WTC11 (cell line): Measurements from ENCODE around the gene COL26A1. TPM values are rescaled to one million over a fixed set of nuclear protein-coding genes. Genes with fewer than 3 reads are reported as not detected.

Source experiments
- ATAC-seq: fragments of 200-7000 bp; cut with Tn5 transposase; 2 replicates; pipeline ENCODE4 v1.10.0; 2021; ENCODE audit warnings: mild to moderate bottlenecking, moderate library complexity
- CTCF ChIA-PET: fragments of 300-600 bp; sonication (Branson Sonifier 250); formaldehyde crosslinking; loops from one replicate; lab custom pipeline; 2021; ENCODE audit warnings: antibody characterized with exemption; lab: Charles Lee
- POLR2A ChIA-PET: fragments of 350-600 bp; sonication (Branson Sonifier 250); formaldehyde crosslinking; loops from one replicate; lab custom pipeline; 2021; ENCODE audit warnings: antibody characterized with exemption; lab: Charles Lee
- DNase-seq: peaks from one replicate; pipeline ENCODE4 v3.0.0; 2021; ENCODE audit warnings: low spot score
- H3K27ac Mint-ChIP-seq: 2 replicates; pipeline ENCODE4 v1.8.0; 2021; ENCODE audit warnings: mixed read lengths
- H3K27me3 Mint-ChIP-seq: 2 replicates; pipeline ENCODE4 v1.8.0; 2021; ENCODE audit warnings: low read depth, mild to moderate bottlenecking, moderate library complexity, mixed read lengths
- H3K36me3 Mint-ChIP-seq: 2 replicates; pipeline ENCODE4 v1.8.0; 2021; ENCODE audit warnings: mixed read lengths
- H3K4me1 Mint-ChIP-seq: 2 replicates; pipeline ENCODE4 v1.8.0; 2022; ENCODE audit warnings: mixed read lengths
- H3K4me3 Mint-ChIP-seq: 2 replicates; pipeline ENCODE4 v1.8.0; 2021; ENCODE audit warnings: mild to moderate bottlenecking, moderate library complexity, mixed read lengths
- H3K9me3 Mint-ChIP-seq: 2 replicates; pipeline ENCODE4 v1.8.0; 2021; ENCODE audit warnings: mixed read lengths
- ATF2 ChIP-seq: sonication (generic); formaldehyde crosslinking; IDR thresholded peaks from 2 replicates; pipeline ENCODE4 v1.8.1; 2022; ENCODE audit warnings: low read depth, missing genetic modification reagents, borderline replicate concordance
- CREB1 ChIP-seq: sonication (generic); formaldehyde crosslinking; IDR thresholded peaks from 2 replicates; pipeline ENCODE4 v1.8.0; 2023; ENCODE audit warnings: mild to moderate bottlenecking, missing genetic modification reagents
- GTF2I ChIP-seq: fragments of 250-450 bp; sonication (Bioruptor Pico); conservative IDR thresholded peaks from 2 replicates; pipeline ENCODE4 v1.4.0; 2021; ENCODE audit warnings: mild to moderate bottlenecking
- HMGXB4 ChIP-seq: sonication (generic); formaldehyde crosslinking; IDR thresholded peaks from 2 replicates; pipeline ENCODE4 v1.8.1; 2023; ENCODE audit warnings: mild to moderate bottlenecking, moderate library complexity, missing genetic modification reagents
- IRF1 ChIP-seq: sonication (generic); formaldehyde crosslinking; IDR thresholded peaks from 2 replicates; pipeline ENCODE4 v1.8.0; 2023; ENCODE audit warnings: missing genetic modification reagents
- MYBL2 ChIP-seq: sonication (generic); formaldehyde crosslinking; IDR thresholded peaks from 2 replicates; pipeline ENCODE4 v1.8.1; 2023; ENCODE audit warnings: mild to moderate bottlenecking, moderate library complexity, missing genetic modification reagents
- NFE2L1 ChIP-seq: sonication (generic); formaldehyde crosslinking; IDR thresholded peaks from 2 replicates; pipeline ENCODE4 v1.8.1; 2023; ENCODE audit warnings: missing genetic modification reagents
- NR2C2 ChIP-seq: sonication (generic); formaldehyde crosslinking; IDR thresholded peaks from 2 replicates; pipeline ENCODE4 v1.8.0; 2022; ENCODE audit warnings: mild to moderate bottlenecking, missing genetic modification reagents
- OVOL2 ChIP-seq: fragments of 250-450 bp; sonication (Bioruptor Pico); IDR thresholded peaks from 2 replicates; pipeline ENCODE4 v1.9.0; 2021; ENCODE audit warnings: mild to moderate bottlenecking, borderline replicate concordance
- PREB ChIP-seq: sonication (generic); formaldehyde crosslinking; IDR thresholded peaks from 2 replicates; pipeline ENCODE4 v1.8.1; 2022; ENCODE audit warnings: mild to moderate bottlenecking, missing genetic modification reagents, moderate library complexity, borderline replicate concordance
- RELA ChIP-seq: sonication (generic); formaldehyde crosslinking; IDR thresholded peaks from 2 replicates; pipeline ENCODE4 v1.8.1; 2022; ENCODE audit warnings: missing genetic modification reagents, mild to moderate bottlenecking, borderline replicate concordance
- SMAD3 ChIP-seq: sonication (generic); formaldehyde crosslinking; IDR thresholded peaks from 2 replicates; pipeline ENCODE4 v1.8.0; 2022; ENCODE audit warnings: missing genetic modification reagents, mild to moderate bottlenecking, borderline replicate concordance
- SMAD4 ChIP-seq: sonication (generic); formaldehyde crosslinking; IDR thresholded peaks from 2 replicates; pipeline ENCODE4 v1.8.0; 2022; ENCODE audit warnings: mild to moderate bottlenecking, missing genetic modification reagents
- SP1 ChIP-seq: sonication (generic); formaldehyde crosslinking; conservative IDR thresholded peaks from 2 replicates; pipeline ENCODE4 v1.8.1; 2022; ENCODE audit warnings: missing genetic modification reagents
- TEAD1 ChIP-seq: sonication (generic); formaldehyde crosslinking; IDR thresholded peaks from 2 replicates; pipeline ENCODE4 v1.8.0; 2022; ENCODE audit warnings: mild to moderate bottlenecking, missing genetic modification reagents
- TP53 ChIP-seq: sonication (generic); formaldehyde crosslinking; IDR thresholded peaks from 2 replicates; pipeline ENCODE4 v1.8.1; 2023; ENCODE audit warnings: mild to moderate bottlenecking, missing genetic modification reagents
- ZBTB21 ChIP-seq: sonication (generic); formaldehyde crosslinking; IDR thresholded peaks from 2 replicates; pipeline ENCODE4 v1.8.1; 2023; ENCODE audit warnings: mild to moderate bottlenecking, missing genetic modification reagents, borderline replicate concordance
- ZNF121 ChIP-seq: sonication (generic); formaldehyde crosslinking; IDR thresholded peaks from 2 replicates; pipeline ENCODE4 v1.8.0; 2023; ENCODE audit warnings: missing genetic modification reagents
- ZNF219 ChIP-seq: sonication (generic); formaldehyde crosslinking; IDR thresholded peaks from 2 replicates; pipeline ENCODE4 v1.8.0; 2023; ENCODE audit warnings: missing genetic modification reagents, mild to moderate bottlenecking, borderline replicate concordance
- ZNF423 ChIP-seq: fragments of 250-450 bp; sonication (Bioruptor Pico); IDR thresholded peaks from 2 replicates; pipeline ENCODE4 v2.1.2; 2022; ENCODE audit warnings: mild to moderate bottlenecking, moderate library complexity
- total RNA-seq: library from RNA; stranded (reverse); gene quantifications from 3 replicates; pipeline ENCODE4 v1.2.3, GENCODE V29; 2021
- TF ChIP-seq, protein P1 (sequence below): sonication (generic); formaldehyde crosslinking; IDR thresholded peaks from 2 replicates; pipeline ENCODE4 v1.8.0; 2022; ENCODE audit warnings: mild to moderate bottlenecking, missing genetic modification reagents
- TF ChIP-seq, protein P2 (sequence below): sonication (generic); formaldehyde crosslinking; IDR thresholded peaks from 2 replicates; pipeline ENCODE4 v1.8.1; 2022; ENCODE audit warnings: mild to moderate bottlenecking, moderate library complexity, missing genetic modification reagents
- TF ChIP-seq, protein P3 (sequence below): sonication (generic); formaldehyde crosslinking; IDR thresholded peaks from 2 replicates; pipeline ENCODE4 v1.8.1; 2022; ENCODE audit warnings: low read depth, mild to moderate bottlenecking, moderate library complexity, missing genetic modification reagents, borderline replicate concordance
- TF ChIP-seq, protein P4 (sequence below): sonication (generic); formaldehyde crosslinking; conservative IDR thresholded peaks from 2 replicates; pipeline ENCODE4 v1.8.1; 2023; ENCODE audit warnings: mild to moderate bottlenecking, low read depth, missing genetic modification reagents, moderate library complexity
- TF ChIP-seq, protein P5 (sequence below): sonication (generic); formaldehyde crosslinking; conservative IDR thresholded peaks from 2 replicates; pipeline ENCODE4 v1.8.1; 2022; ENCODE audit warnings: mild to moderate bottlenecking, missing genetic modification reagents

COL26A1 gene
- total RNA-seq, 1 experiment from 2014 or later = 64.4 TPM

- H3K4me1 Mint-ChIP-seq = peaks cover 28% of the 10 kb centered on the region
- DNase-seq (no peak), ATAC-seq (no peak)
- TF ChIP-seq SMAD3 (CRISPR knock-in tag) = no peak
- no peak for TF ChIP-seq TEAD1
- no peak for TF ChIP-seq ZNF121
- TF ChIP-seq, protein P1, sequence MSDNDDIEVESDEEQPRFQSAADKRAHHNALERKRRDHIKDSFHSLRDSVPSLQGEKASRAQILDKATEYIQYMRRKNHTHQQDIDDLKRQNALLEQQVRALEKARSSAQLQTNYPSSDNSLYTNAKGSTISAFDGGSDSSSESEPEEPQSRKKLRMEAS (CRISPR knock-in tag) = no peak
- no peak for TF ChIP-seq NR2C2 (CRISPR knock-in tag)
- TF ChIP-seq HMGXB4 (CRISPR knock-in tag) = no peak
- no peak for TF ChIP-seq SMAD4
- no peak for TF ChIP-seq IRF1 (CRISPR knock-in tag)
- TF ChIP-seq ZBTB21 (CRISPR knock-in tag) = no peak
- TF ChIP-seq, protein P2, sequence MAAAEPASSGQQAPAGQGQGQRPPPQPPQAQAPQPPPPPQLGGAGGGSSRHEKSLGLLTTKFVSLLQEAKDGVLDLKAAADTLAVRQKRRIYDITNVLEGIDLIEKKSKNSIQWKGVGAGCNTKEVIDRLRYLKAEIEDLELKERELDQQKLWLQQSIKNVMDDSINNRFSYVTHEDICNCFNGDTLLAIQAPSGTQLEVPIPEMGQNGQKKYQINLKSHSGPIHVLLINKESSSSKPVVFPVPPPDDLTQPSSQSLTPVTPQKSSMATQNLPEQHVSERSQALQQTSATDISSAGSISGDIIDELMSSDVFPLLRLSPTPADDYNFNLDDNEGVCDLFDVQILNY = no peak
- TF ChIP-seq CREB1 (CRISPR knock-in tag) = no peak
- TF ChIP-seq NFE2L1 (CRISPR knock-in tag) = no peak
- TF ChIP-seq SP1 (CRISPR knock-in tag) = no peak
- TF ChIP-seq GTF2I (CRISPR knock-in tag) = no peak
- CTCF ChIA-PET = interaction anchor here (0.7 to 3.2 kb wide), 5 partner anchors 33 to 85 kb away, joined by 3 to 19 read pairs (median 3); no protein-coding TSS in a partner anchor
- POLR2A ChIA-PET = interaction anchor here (0.7 kb wide), 1 partner anchor 44 kb away, joined by 3 read pairs; no protein-coding TSS in a partner anchor
- H3K9me3 Mint-ChIP-seq = peaks cover 10% of the 10 kb centered on the region
- no peak overlapping the region for H3K4me3 Mint-ChIP-seq
- H3K27me3 Mint-ChIP-seq = no peaks in the 10 kb centered on the region
- H3K36me3 Mint-ChIP-seq = peaks cover 24% of the 10 kb centered on the region
- H3K27ac Mint-ChIP-seq = peak overlapping the region; percentile 26; the same call in 1 of the 2 replicates
These were observed 5.0 kb downstream of the COL26A1 start for GRCh38 chr7:101367676-101368075.

GRCh38 chr7:101368422-101369165, 5.9 kb downstream of the COL26A1 start:
- ChIA-PET CTCF (interaction anchor here (0.9 to 3.2 kb wide), 4 partner anchors 43 to 86 kb away, joined by 3 to 19 read pairs (median 4); no protein-coding TSS in a partner anchor), POLR2A (no interaction called here)
- DNase-seq = no peak
- Mint-ChIP-seq H3K27me3 (no peaks in the 10 kb centered on the region), H3K4me1 (peaks cover 30% of the 10 kb centered on the region), H3K27ac (peak overlapping the region; percentile 26; the same call in 1 of the 2 replicates), H3K36me3 (peaks cover 24% of the 10 kb centered on the region), H3K4me3 (no peak overlapping the region), H3K9me3 (peaks cover 10% of the 10 kb centered on the region)
- ATAC-seq = no peak
- TF ChIP-seq ATF2 (CRISPR knock-in tag) (no peak), TP53 (no peak), NFE2L1 (CRISPR knock-in tag) (no peak), RELA (CRISPR knock-in tag) (no peak), OVOL2 (no peak), ZNF219 (CRISPR knock-in tag) (no peak), MYBL2 (no peak), PREB (CRISPR knock-in tag) (no peak), ZNF423 (CRISPR knock-in tag) (no peak)
- TF ChIP-seq, protein P3, sequence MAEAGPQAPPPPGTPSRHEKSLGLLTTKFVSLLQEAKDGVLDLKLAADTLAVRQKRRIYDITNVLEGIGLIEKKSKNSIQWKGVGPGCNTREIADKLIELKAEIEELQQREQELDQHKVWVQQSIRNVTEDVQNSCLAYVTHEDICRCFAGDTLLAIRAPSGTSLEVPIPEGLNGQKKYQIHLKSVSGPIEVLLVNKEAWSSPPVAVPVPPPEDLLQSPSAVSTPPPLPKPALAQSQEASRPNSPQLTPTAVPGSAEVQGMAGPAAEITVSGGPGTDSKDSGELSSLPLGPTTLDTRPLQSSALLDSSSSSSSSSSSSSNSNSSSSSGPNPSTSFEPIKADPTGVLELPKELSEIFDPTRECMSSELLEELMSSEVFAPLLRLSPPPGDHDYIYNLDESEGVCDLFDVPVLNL (CRISPR knock-in tag) = no peak
- TF ChIP-seq, protein P4, sequence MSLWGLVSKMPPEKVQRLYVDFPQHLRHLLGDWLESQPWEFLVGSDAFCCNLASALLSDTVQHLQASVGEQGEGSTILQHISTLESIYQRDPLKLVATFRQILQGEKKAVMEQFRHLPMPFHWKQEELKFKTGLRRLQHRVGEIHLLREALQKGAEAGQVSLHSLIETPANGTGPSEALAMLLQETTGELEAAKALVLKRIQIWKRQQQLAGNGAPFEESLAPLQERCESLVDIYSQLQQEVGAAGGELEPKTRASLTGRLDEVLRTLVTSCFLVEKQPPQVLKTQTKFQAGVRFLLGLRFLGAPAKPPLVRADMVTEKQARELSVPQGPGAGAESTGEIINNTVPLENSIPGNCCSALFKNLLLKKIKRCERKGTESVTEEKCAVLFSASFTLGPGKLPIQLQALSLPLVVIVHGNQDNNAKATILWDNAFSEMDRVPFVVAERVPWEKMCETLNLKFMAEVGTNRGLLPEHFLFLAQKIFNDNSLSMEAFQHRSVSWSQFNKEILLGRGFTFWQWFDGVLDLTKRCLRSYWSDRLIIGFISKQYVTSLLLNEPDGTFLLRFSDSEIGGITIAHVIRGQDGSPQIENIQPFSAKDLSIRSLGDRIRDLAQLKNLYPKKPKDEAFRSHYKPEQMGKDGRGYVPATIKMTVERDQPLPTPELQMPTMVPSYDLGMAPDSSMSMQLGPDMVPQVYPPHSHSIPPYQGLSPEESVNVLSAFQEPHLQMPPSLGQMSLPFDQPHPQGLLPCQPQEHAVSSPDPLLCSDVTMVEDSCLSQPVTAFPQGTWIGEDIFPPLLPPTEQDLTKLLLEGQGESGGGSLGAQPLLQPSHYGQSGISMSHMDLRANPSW = no peak
- TF ChIP-seq, protein P5, sequence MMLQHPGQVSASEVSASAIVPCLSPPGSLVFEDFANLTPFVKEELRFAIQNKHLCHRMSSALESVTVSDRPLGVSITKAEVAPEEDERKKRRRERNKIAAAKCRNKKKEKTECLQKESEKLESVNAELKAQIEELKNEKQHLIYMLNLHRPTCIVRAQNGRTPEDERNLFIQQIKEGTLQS = no peak
